A673 (cell line): ENCODE results near the gene HLA-DQB2. TPM values are rescaled to one million over a fixed set of nuclear protein-coding genes. Genes with fewer than 3 reads are reported as not detected.

ENCODE experiments used
- BruUV-seq: library from RNA; stranded (reverse); fragments of 400-500 nt; replicated peaks from 2 replicates; lab custom pipeline; 2021; lab: Mats Ljungman, UMichigan
- CTCF ChIA-PET: fragments of 300-600 bp; sonication (Branson Sonifier 250); formaldehyde crosslinking; loops from one replicate; lab custom pipeline; 2022; ENCODE audit warnings: antibody characterized with exemption; lab: Charles Lee
- POLR2A ChIA-PET: fragments of 300-600 bp; sonication (Branson Sonifier 250); formaldehyde crosslinking; loops from one replicate; lab custom pipeline; 2022; ENCODE audit warnings: antibody characterized with exemption; ENCODE audit not compliant: low non-redundant PET; lab: Charles Lee
- DNase-seq: peaks from one replicate; pipeline ENCODE4 v3.0.0-alpha.2; 2015; ENCODE audit warnings: low spot score
- H3K27ac ChIP-seq: fragments of 200-600 bp; sonication (generic); 2 replicates; pipeline ENCODE4 v1.5.1; 2016; ENCODE audit warnings: mixed run types, low read depth, mild to moderate bottlenecking, mixed read lengths, antibody characterized with exemption, low read length; ENCODE audit not compliant: poor library complexity, severe bottlenecking
- H3K27me3 ChIP-seq: fragments of 200-600 bp; sonication (generic); replicated peaks from 2 replicates; pipeline ENCODE4 v1.6.1; 2017; ENCODE audit warnings: mixed run types, low read depth, mild to moderate bottlenecking, mixed read lengths, antibody characterized with exemption, low read length; ENCODE audit not compliant: insufficient read depth, poor library complexity
- H3K36me3 ChIP-seq: fragments of 200-600 bp; sonication (generic); 2 replicates; pipeline ENCODE4 v1.6.1; 2016; ENCODE audit warnings: mixed run types, mild to moderate bottlenecking, mixed read lengths, antibody characterized with exemption, low read length; ENCODE audit not compliant: insufficient read depth, poor library complexity, severe bottlenecking
- H3K4me1 ChIP-seq: fragments of 200-600 bp; sonication (generic); 2 replicates; pipeline ENCODE4 v1.6.1; 2017; ENCODE audit warnings: mixed run types, mild to moderate bottlenecking, mixed read lengths, antibody characterized with exemption, low read length; ENCODE audit not compliant: insufficient read depth, poor library complexity, severe bottlenecking
- H3K4me3 ChIP-seq: fragments of 200-600 bp; sonication (generic); 2 replicates; pipeline ENCODE4 v1.5.1; 2016; ENCODE audit warnings: low read depth, mixed run types, mild to moderate bottlenecking, mixed read lengths, low read length; ENCODE audit not compliant: poor library complexity, severe bottlenecking
- H3K9me3 ChIP-seq: fragments of 200-600 bp; sonication (generic); 2 replicates; pipeline ENCODE4 v1.6.1; 2016; ENCODE audit warnings: mixed run types, low read depth, mild to moderate bottlenecking, mixed read lengths, antibody characterized with exemption, low read length; ENCODE audit not compliant: poor library complexity, severe bottlenecking
- CTCF ChIP-seq: fragments of 300-800, 200-600 bp; sonication (generic); conservative IDR thresholded peaks from 2 replicates; pipeline ENCODE4 v1.5.1; 2017; ENCODE audit warnings: low read depth, mild to moderate bottlenecking, antibody characterized with exemption, low read length, moderate library complexity, mixed read lengths
- EZH2 ChIP-seq: fragments of 200-600 bp; sonication (generic); IDR thresholded peaks from 2 replicates; pipeline ENCODE4 v1.6.1; 2017; ENCODE audit warnings: borderline replicate concordance, low read depth, mild to moderate bottlenecking, mixed read lengths, antibody characterized with exemption, low read length; ENCODE audit not compliant: poor library complexity, severe bottlenecking
- intact Hi-C: fragments of 100-400 bp; cut with micrococcal nuclease; formaldehyde crosslinking; loops from one replicate; pipeline ENCODE4 v1.10.0; 2022; ENCODE audit not compliant: unreplicated experiment
- total RNA-seq: library from RNA; stranded (reverse); gene quantifications from 2 replicates; pipeline ENCODE4 v1.2.3, GENCODE V29; 2021

HLA-DQB2 gene
- total RNA-seq, 1 experiment from 2014 or later: not detected

- ChIA-PET POLR2A (no interaction called here), CTCF (no interaction called here)
- no peaks in the 10 kb centered on the region for H3K9me3 ChIP-seq
- no peak for DNase-seq
- no peaks in the 10 kb centered on the region for H3K36me3 ChIP-seq
- no TSS peak for BruUV-seq
- no peaks in the 10 kb centered on the region for H3K4me1 ChIP-seq
- H3K4me3 ChIP-seq: no peak overlapping the region
- H3K27ac ChIP-seq: no peak overlapping the region
- intact Hi-C loops: loop anchor here (5.0 kb wide), 1 partner anchor 102 kb away; no protein-coding TSS in a partner anchor
- H3K27me3 ChIP-seq: peaks cover 40% of the 10 kb centered on the region
- TF ChIP-seq CTCF: no peak
- no peak for TF ChIP-seq EZH2
Observed at GRCh38 chr6:32764048-32764447, 716 bp upstream of the HLA-DQB2 start.

- ChIA-PET CTCF (interaction anchor here (0.5 kb wide), 1 partner anchor 97 kb away, joined by 4 read pairs; no protein-coding TSS in a partner anchor), POLR2A (no interaction called here)
- TF ChIP-seq EZH2 (no peak), CTCF (no peak)
- H3K9me3 ChIP-seq: no peaks in the 10 kb centered on the region
- H3K27me3 ChIP-seq: peaks cover 18% of the 10 kb centered on the region
- H3K4me3 ChIP-seq: no peak overlapping the region
- intact Hi-C loops: loop anchor here (5.0 kb wide), 1 partner anchor 99 kb away; no protein-coding TSS in a partner anchor
- H3K36me3 ChIP-seq: no peaks in the 10 kb centered on the region
- DNase-seq: no peak
- no peaks in the 10 kb centered on the region for H3K4me1 ChIP-seq
- H3K27ac ChIP-seq: no peak overlapping the region
- BruUV-seq: no TSS peak
Observed at GRCh38 chr6:32761548-32761947, 1.8 kb downstream of the HLA-DQB2 start.

- no peak for TF ChIP-seq EZH2
- no peak for TF ChIP-seq CTCF
- CTCF ChIA-PET: no interaction called here
- Histone ChIP-seq H3K27me3 (peaks cover 17% of the 10 kb centered on the region), H3K27ac (no peak overlapping the region), H3K4me3 (no peak overlapping the region), H3K4me1 (no peaks in the 10 kb centered on the region), H3K36me3 (no peaks in the 10 kb centered on the region), H3K9me3 (no peaks in the 10 kb centered on the region)
- DNase-seq: no peak
- POLR2A ChIA-PET: no interaction called here
- intact Hi-C loops: loop anchor here (5.0 kb wide), 1 partner anchor 99 kb away; no protein-coding TSS in a partner anchor
- no TSS peak for BruUV-seq
Observed at GRCh38 chr6:32761072-32761471, 2.3 kb downstream of the HLA-DQB2 start.
